Measurements from ENCODE around the gene TCEA3.
A peak's percentile ranks its signal among the peaks of the same experiment; 100 is the strongest.

DNA sequence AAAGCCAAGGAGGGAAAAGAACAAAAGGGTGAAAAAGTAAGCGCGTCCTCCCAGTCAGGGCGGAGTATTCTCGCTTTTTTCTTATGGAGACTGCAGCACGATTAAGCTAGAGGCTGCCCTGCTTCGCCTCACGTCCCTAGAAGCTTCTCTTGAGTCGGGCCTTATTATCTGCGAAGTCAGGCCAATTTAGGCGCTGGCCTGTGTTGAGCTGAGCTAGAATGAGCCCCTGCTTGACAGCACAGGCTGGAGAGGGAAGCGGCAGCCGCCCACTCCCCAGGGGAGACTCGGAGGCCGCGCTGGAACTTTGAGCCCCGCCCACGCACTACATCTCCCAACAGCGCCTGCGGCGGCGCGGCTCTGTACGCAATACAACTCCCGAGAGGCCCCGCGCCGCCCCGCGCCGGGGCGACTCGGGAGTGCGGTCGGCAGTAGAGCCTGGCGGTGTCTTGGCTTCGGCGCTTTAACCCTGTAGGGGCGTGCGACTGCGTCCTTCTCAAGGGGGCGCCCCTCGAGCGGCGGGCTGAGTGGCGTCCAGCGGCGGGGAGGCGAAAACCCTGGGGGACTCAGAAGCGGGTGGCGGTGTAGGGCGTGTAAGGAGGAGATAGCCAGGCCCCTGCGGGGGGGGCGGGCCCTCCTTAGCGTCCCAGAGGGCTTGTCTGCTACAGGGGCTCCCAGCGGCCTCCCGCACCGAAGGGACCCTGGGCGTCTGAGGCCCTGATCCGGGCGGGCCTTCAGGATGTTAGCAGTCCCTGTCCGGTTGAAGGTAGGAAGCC is 55.8 kb downstream of the TCEA3 start:
- peak in 1 of 2 donors; percentile 43 for TF ChIP-seq CTCF (IDR thresholded peaks at IDR 0.05; ENCODE audit: extremely low read depth in 1 of 2, insufficient read depth in 1 of 2, low read depth in 1 of 2, low read length in 2 of 2)
- TF ChIP-seq EZH2 (IDR thresholded peaks at IDR 0.05; ENCODE audit: borderline replicate concordance, low read depth, low read length, severe bottlenecking) = no peak
- no peak for TF ChIP-seq JUN (IDR thresholded peaks at IDR 0.05; ENCODE audit: borderline replicate concordance, insufficient read depth, insufficient read length, low read depth)
- TF ChIP-seq POLR2A (IDR thresholded peaks at IDR 0.05; ENCODE audit: low read depth, low read length) = peak; percentile 96
- TF ChIP-seq MYC (IDR thresholded peaks at IDR 0.05; ENCODE audit: low read depth, low read length) = no peak
- no peak for TF ChIP-seq FOS (IDR thresholded peaks at IDR 0.05; ENCODE audit: borderline replicate concordance, insufficient read depth, low read length)
- TF ChIP-seq GATA2 (IDR thresholded peaks at IDR 0.05; ENCODE audit: insufficient read depth, insufficient read length, low read depth, low read length) = no peak
- TF ChIP-seq POLR2AphosphoS5 (IDR thresholded peaks at IDR 0.05; ENCODE audit: insufficient read depth, low read depth, low read length) = peak; percentile 87
